Activated CD4-positive, CD25-positive, alpha-beta regulatory T cell treated with anti-CD3 and anti-CD28 coated beads, Interleukin-2, amount 50 U/mL, for 72 hours (primary cell): ENCODE measurements around the gene RIPK4.

Experiments
- DNase-seq: peaks from one replicate; pipeline ENCODE4 v3.0.0; 2021

RIPK4 gene

GRCh38 chr21:41768437-41769042 lies 1.7 kb upstream of the RIPK4 start:
- no peak for DNase-seq

- no peak for DNase-seq
Observed at GRCh38 chr21:41767606-41768436, 969 bp upstream of the RIPK4 start.

GRCh38 chr21:41765973-41766882 lies 624 bp downstream of the RIPK4 start:
- DNase-seq: no peak

GRCh38 chr21:41765420-41765821 lies 1.4 kb downstream of the RIPK4 start:
- DNase-seq: no peak

- DNase-seq: no peak
Observed at GRCh38 chr21:41764558-41765419, 2.1 kb downstream of the RIPK4 start.

- no peak for DNase-seq
Observed at GRCh38 chr21:41763996-41764395, 2.9 kb downstream of the RIPK4 start.

- no peak for DNase-seq
Observed at GRCh38 chr21:41763398-41763931, 3.4 kb downstream of the RIPK4 start.

GRCh38 chr21:41762753-41763152 lies 4.1 kb downstream of the RIPK4 start:
- no peak for DNase-seq

GRCh38 chr21:41761934-41762635 lies 4.8 kb downstream of the RIPK4 start:
- no peak for DNase-seq

- no peak for DNase-seq
Observed at GRCh38 chr21:41761211-41761933, 5.5 kb downstream of the RIPK4 start.

GRCh38 chr21:41760411-41760810 lies 6.4 kb downstream of the RIPK4 start:
- no peak for DNase-seq

- no peak for DNase-seq
Observed at GRCh38 chr21:41759926-41760325, 6.9 kb downstream of the RIPK4 start.

- DNase-seq: no peak
Observed at GRCh38 chr21:41759214-41759840, 7.5 kb downstream of the RIPK4 start.

- DNase-seq: no peak
Observed at GRCh38 chr21:41758550-41758949, 8.3 kb downstream of the RIPK4 start.

GRCh38 chr21:41755934-41756773 lies 10.7 kb downstream of the RIPK4 start:
- DNase-seq: no peak

GRCh38 chr21:41755258-41755933 lies 11.5 kb downstream of the RIPK4 start:
- DNase-seq: no peak

- DNase-seq: no peak
Observed at GRCh38 chr21:41754479-41754891, 12.4 kb downstream of the RIPK4 start.

GRCh38 chr21:41753006-41753898 lies 13.6 kb downstream of the RIPK4 start:
- DNase-seq: no peak
